Measurements from ENCODE around the gene SLC4A8.

Gene SLC4A8

GRCh38 chr12:51395283-51396230 is 29.1 kb upstream of the SLC4A8 start:
- DNase-seq (ENCODE audit: low spot score): peak; percentile 61

GRCh38 chr12:51397670-51398069 is 27.0 kb upstream of the SLC4A8 start:
- DNase-seq (ENCODE audit: low spot score): no peak

DNA sequence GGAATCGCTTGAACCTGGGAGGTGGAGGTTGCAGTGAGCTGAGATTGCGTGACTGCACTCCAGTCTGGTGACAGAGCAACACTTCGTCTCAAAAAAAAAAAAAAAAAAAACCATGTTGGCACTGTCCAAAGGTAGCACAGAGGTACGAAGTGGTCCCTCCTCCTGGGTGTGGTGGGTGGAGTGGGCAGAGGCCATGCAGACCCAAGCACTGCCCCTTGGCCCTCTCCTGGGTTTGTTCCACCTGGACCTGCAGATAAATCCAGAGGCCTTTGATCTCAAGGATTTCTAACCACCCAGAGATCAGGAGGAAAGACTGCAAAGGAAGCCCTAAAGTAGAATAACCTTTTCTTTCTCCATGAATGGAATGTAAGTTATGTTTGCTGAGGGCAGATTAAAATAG is 24.7 kb upstream of the SLC4A8 start:
- no peak for DNase-seq (ENCODE audit: low spot score)

GRCh38 chr12:51401020-51401419 is 23.6 kb upstream of the SLC4A8 start:
- no peak for DNase-seq (ENCODE audit: low spot score)

GRCh38 chr12:51401486-51401885 is 23.1 kb upstream of the SLC4A8 start:
- DNase-seq (ENCODE audit: low spot score): no peak

DNA sequence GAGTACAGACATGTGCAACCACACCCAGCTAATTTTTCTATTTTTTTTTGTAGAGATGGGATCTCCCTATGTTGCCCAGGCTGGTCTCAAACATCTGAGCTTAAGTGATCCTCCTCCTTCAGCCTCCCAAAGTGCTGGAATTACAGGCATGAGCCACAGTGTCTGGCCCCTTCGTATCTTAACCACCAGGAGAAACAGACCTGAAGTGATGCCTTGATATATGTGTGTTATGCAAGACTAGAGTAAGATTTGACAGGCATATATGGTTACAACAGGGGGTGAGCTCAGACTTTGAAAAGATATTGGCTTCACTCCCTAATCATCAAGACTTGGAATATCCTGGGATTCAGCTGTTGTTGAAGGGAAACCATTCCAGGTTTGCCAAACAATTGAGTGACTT is 22.7 kb upstream of the SLC4A8 start:
- no peak for DNase-seq (ENCODE audit: low spot score)

- DNase-seq (ENCODE audit: low spot score): no peak
These were observed 21.5 kb upstream of the SLC4A8 start for GRCh38 chr12:51403159-51403558.

DNA sequence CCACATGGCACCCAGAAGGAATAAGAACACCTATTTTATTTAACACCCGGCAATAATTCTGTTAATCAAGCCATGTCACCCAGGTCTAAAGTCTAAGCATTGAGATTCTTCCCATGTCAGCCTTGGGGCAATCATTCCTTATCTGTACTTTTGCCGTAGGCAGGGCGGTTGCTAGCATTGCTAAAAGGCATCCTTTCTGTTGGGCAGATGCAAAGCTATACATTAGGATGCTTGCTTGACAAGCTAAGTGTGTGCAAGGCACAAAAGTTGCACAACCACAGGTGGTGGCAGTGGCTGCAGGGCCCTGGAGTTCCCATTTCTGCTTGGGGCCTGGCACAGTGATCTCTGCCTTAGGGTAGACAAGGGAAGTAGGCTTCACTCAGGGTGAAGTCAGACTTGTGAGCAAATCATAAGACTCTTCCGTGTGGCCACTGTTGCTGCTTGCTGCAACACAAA is 20.9 kb upstream of the SLC4A8 start:
- no peak for DNase-seq (ENCODE audit: low spot score)

GRCh38 chr12:51404627-51405026 is 20.0 kb upstream of the SLC4A8 start:
- DNase-seq (ENCODE audit: low spot score): no peak

DNA sequence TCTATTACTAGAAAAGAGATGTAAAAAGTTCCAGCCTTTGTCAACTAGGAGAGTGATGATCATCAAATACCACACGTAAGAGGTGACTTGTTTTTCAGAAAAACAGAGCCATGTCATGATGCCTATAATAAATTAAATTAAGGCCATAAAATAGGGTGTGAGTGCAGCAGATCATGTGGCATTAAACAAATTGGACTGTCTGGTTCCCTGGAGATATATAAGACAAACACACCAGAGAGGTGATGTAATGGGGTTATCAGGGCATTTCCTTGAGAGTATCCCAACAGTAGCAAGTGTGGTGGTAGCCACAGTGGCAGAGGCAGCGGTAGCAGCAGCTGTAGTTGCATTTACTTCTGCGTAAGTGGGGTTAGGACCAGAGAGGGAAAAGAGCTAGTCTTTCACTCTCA is 18.8 kb upstream of the SLC4A8 start:
- no peak for DNase-seq (ENCODE audit: low spot score)

GRCh38 chr12:51406290-51406689 is 18.3 kb upstream of the SLC4A8 start:
- DNase-seq (ENCODE audit: low spot score): no peak

DNA sequence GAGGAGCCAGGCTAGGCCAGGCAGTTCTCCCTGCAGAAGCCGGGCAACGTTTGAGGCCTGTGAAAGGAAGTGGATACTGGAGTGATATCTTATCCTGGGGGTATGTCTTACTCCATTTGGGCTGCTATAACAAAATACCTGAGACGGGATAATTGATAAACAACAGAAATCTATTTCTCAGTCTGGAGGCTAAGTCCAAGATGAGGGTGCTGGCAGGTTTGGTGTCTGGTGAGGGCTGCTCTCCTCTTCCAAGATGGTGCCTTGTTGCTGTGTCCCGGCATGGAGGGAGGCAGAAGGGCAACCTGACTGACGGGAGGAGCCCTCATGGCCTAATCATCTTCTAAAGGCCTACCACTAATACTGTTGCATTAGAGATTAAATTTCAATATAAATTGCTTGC is 17.8 kb upstream of the SLC4A8 start:
- no peak for DNase-seq (ENCODE audit: low spot score)

GRCh38 chr12:51407604-51408003 is 17.0 kb upstream of the SLC4A8 start:
- DNase-seq (ENCODE audit: low spot score): no peak

GRCh38 chr12:51409846-51410245 is 14.8 kb upstream of the SLC4A8 start:
- no peak for DNase-seq (ENCODE audit: low spot score)

DNA sequence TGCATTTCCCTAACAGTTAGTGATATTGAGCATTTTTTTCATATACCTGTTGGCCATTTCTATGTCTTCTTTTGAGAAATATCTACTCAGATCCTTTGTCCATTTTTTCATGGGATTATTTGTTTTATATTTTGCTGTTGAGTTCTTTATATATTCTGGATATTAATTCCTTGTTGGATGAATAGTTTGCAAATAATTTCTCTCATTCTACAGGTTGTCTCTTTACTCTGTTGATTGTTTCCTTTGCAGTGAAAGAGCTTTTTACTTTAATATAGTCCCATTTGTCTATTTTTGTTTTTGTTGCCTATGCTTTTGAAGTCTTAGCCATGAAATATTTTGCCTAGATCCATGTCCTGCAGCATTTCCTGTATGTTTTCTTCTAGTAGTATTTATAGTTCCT is 11.5 kb upstream of the SLC4A8 start:
- DNase-seq (ENCODE audit: low spot score): no peak

- DNase-seq (ENCODE audit: low spot score): no peak
These were observed 10.8 kb upstream of the SLC4A8 start for GRCh38 chr12:51413791-51414190.

GRCh38 chr12:51415931-51416330 is 8.7 kb upstream of the SLC4A8 start:
- no peak for DNase-seq (ENCODE audit: low spot score)

DNA sequence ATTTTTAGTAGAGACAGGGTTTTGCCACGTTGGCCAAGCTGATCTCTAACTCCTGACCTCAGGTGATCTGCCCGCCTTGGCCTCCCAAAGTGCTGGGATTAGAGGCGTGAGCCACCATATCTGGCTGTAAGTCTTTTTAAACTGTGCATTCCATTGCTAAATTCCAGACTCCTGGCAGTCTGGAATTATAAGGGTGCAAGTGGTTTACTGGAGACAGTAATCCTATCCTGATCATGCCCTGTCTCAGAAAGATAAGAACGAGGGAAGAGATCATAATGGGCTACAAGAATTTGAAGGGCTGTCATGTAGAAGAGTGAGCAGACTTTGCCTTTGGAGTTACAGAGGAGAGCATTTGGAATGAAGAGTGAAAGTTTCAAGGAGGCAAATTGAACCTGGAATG is 6.8 kb upstream of the SLC4A8 start:
- no peak for DNase-seq (ENCODE audit: low spot score)

GRCh38 chr12:51419425-51420193 is 5.0 kb upstream of the SLC4A8 start:
- no peak for DNase-seq (ENCODE audit: low spot score)

GRCh38 chr12:51421266-51421884 is 3.3 kb upstream of the SLC4A8 start:
- DNase-seq (ENCODE audit: low spot score): peak; percentile 71

DNA sequence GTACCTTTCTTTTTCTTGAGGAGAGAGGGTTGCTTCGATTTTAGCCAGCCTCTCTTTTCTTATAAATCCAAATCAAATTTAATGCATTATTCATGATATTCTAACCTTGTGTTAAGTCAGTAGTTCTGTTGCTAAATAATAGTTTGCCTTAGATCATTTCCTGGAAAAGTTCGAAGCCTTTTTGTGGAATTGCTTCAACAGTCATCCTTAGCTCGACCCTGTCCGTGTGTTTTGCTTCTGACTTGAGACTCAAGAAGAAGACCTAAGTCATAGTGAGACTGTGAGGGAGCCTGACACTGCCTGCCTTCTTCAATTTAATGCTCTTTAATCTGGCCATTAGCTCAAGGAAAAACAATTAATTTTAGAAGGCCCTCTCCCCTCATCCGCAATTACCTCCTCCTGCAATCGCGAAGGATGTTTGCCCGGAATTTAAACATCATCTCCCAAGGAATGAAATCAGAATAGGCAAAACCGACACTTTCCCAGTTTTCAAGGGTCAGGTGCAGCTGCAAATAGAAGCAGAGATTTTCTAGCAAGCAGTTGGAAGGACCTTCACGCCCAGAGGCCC is 453 bp upstream of the SLC4A8 start:
- DNase-seq (ENCODE audit: low spot score): no peak

- DNase-seq (ENCODE audit: low spot score): no peak
These were observed 3.6 kb downstream of the SLC4A8 start for GRCh38 chr12:51428256-51428655.
